GM23338 (cell line): ENCODE measurements around the gene BHLHA15. TPM values are rescaled to one million over a fixed set of nuclear protein-coding genes. Genes with fewer than 3 reads are reported as not detected.

Experiments
- ATAC-seq: fragments of 200-7000 bp; cut with Tn5 transposase; 3 replicates; pipeline ENCODE4 v1.9.1; 2020
- DNase-seq: peaks from one replicate; pipeline ENCODE4 v3.0.0-alpha.2; 2015; ENCODE audit warnings: low spot score
- H2AFZ ChIP-seq: fragments of 200-600 bp; sonication (generic); 2 replicates; pipeline ENCODE4 v1.8.0; 2016; ENCODE audit warnings: antibody characterized with exemption, mild to moderate bottlenecking, moderate library complexity
- H3F3A ChIP-seq: fragments of 200-600 bp; sonication (generic); replicated peaks from 2 replicates; pipeline ENCODE4 v1.8.0; 2017; ENCODE audit warnings: antibody characterized with exemption, mixed run types, low read depth
- H3K27ac ChIP-seq: fragments of 200-600 bp; sonication (generic); 2 replicates; pipeline ENCODE4 v1.6.1; 2016; ENCODE audit warnings: low read depth
- H3K27me3 ChIP-seq: fragments of 200-600 bp; sonication (generic); 2 replicates; pipeline ENCODE4 v1.8.0; 2016; ENCODE audit warnings: mild to moderate bottlenecking, mixed run types, moderate library complexity; ENCODE audit not compliant: insufficient read depth
- H3K36me3 ChIP-seq: fragments of 200-600 bp; sonication (generic); 2 replicates; pipeline ENCODE4 v1.8.0; 2016; ENCODE audit warnings: mild to moderate bottlenecking; ENCODE audit not compliant: insufficient read depth
- H3K4me1 ChIP-seq: fragments of 200-600 bp; sonication (generic); 2 replicates; pipeline ENCODE4 v1.8.0; 2016; ENCODE audit warnings: mild to moderate bottlenecking, moderate library complexity; ENCODE audit not compliant: insufficient read depth
- H3K4me2 ChIP-seq: fragments of 200-600 bp; sonication (generic); 2 replicates; pipeline ENCODE4 v1.7.1; 2017; ENCODE audit warnings: mixed run types
- H3K4me3 ChIP-seq: fragments of 200-600 bp; sonication (generic); 2 replicates; pipeline ENCODE4 v1.6.1; 2016; ENCODE audit warnings: mixed run types
- H3K79me2 ChIP-seq: fragments of 200-600 bp; sonication (generic); replicated peaks from 2 replicates; pipeline ENCODE4 v1.8.0; 2017; ENCODE audit warnings: mild to moderate bottlenecking; ENCODE audit not compliant: insufficient read depth
- H3K9me2 ChIP-seq: fragments of 200-600 bp; sonication (generic); 2 replicates; pipeline ENCODE4 v1.8.0; 2017; ENCODE audit not compliant: insufficient read depth
- H4K20me1 ChIP-seq: fragments of 200-600 bp; sonication (generic); replicated peaks from 2 replicates; pipeline ENCODE4 v1.8.0; 2017; ENCODE audit warnings: mild to moderate bottlenecking; ENCODE audit not compliant: insufficient read depth
- H3K27ac Mint-ChIP-seq: 2 replicates; pipeline ENCODE4 v1.8.0; 2020; ENCODE audit warnings: inconsistent platforms, mild to moderate bottlenecking, moderate library complexity, mixed read lengths
- H3K27me3 Mint-ChIP-seq: 3 replicates; pipeline ENCODE4 v1.8.0; 2022; ENCODE audit warnings: low read depth, mild to moderate bottlenecking, moderate library complexity, mixed read lengths, inconsistent platforms; ENCODE audit not compliant: insufficient read depth, poor library complexity
- H3K36me3 Mint-ChIP-seq: 3 replicates; pipeline ENCODE4 v1.8.0; 2021; ENCODE audit warnings: low read depth, mild to moderate bottlenecking, inconsistent platforms, moderate library complexity, mixed read lengths
- H3K4me1 Mint-ChIP-seq: 3 replicates; pipeline ENCODE4 v1.8.0; 2020; ENCODE audit warnings: mild to moderate bottlenecking, inconsistent platforms, mixed read lengths
- H3K4me3 Mint-ChIP-seq: 3 replicates; pipeline ENCODE4 v1.8.0; 2021; ENCODE audit warnings: moderate library complexity, mild to moderate bottlenecking, inconsistent platforms, mixed read lengths
- H3K9me3 Mint-ChIP-seq: 3 replicates; pipeline ENCODE4 v1.8.0; 2020; ENCODE audit warnings: moderate library complexity, mild to moderate bottlenecking, inconsistent platforms, mixed read lengths
- ZNF331 ChIP-seq: fragments of 250-450 bp; sonication (Bioruptor Pico); IDR thresholded peaks from 2 replicates; pipeline ENCODE4 v1.5.0; 2020; ENCODE audit warnings: low read depth, mild to moderate bottlenecking, moderate library complexity
- polyA plus RNA-seq: library from polyadenylated mRNA; unstranded; fragments of >200 nt; fragmentation: Nextera tagmentation; extraction: Ambion mirVana; gene quantifications from 2 replicates; pipeline ENCODE4 v1.2.1, GENCODE V29; 2016
- total RNA-seq: library from RNA; depleted of rRNA; stranded (reverse); fragments of >200 nt; shearing (Covaris generic); gene quantifications from 2 replicates; pipeline ENCODE4 v1.2.3, GENCODE V29; 2014; rRNA removed
- TF ChIP-seq, protein P1 (sequence below), 2 experiments: fragments of 200-600 bp in 1 of 2; sonication (generic) in 1 of 2; conservative IDR thresholded peaks; 2 replicates each; pipeline versions ENCODE4 v1.5.1 to v1.6.1; 2016 to 2017; ENCODE audit warnings: antibody characterized with exemption in 2 of 2, low read depth in 2 of 2, mild to moderate bottlenecking in 2 of 2, moderate library complexity in 1 of 2

The BHLHA15 gene
- total and polyA plus RNA-seq, 2 experiments from 2014 or later, result 1.4 to 8.3 TPM

DNA sequence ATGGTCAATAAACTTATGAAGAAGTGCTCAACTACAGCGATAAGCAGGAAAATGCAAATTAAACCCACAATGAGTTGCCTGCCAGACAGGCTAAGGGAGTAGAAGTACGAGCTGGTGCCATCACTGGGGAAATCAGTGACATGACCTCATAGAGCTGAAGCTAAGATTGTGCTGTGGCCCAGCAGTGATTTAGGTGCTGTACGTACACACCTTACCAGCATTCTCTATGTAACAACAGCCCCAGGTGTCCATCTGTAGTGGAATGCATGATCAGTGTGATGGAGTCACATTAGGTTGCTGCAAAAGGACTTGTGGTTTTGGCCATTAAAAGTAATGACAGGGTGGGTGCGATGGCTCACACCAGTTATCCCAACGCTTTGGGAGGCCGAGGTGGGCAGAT is 46.5 kb downstream of the BHLHA15 start:
- DNase-seq (no peak), ATAC-seq (no peak)
- Mint-ChIP-seq H3K27ac (no peak overlapping the region), H3K36me3 (peaks cover 6% of the 10 kb centered on the region; the same call in 1 of the 3 replicates), H3K4me3 (no peak overlapping the region), H3K4me1 (peaks cover 5% of the 10 kb centered on the region; the same call in 2 of the 3 replicates), H3K27me3 (peaks cover 2% of the 10 kb centered on the region), H3K9me3 (0 out of 3 replicates have a peak, but pooled peaks cover 8% of the 10 kb centered on the region)
- peaks cover 6% of the 10 kb centered on the region for H4K20me1 ChIP-seq
- H3K27ac ChIP-seq, result no peak overlapping the region
- TF ChIP-seq, protein P1, sequence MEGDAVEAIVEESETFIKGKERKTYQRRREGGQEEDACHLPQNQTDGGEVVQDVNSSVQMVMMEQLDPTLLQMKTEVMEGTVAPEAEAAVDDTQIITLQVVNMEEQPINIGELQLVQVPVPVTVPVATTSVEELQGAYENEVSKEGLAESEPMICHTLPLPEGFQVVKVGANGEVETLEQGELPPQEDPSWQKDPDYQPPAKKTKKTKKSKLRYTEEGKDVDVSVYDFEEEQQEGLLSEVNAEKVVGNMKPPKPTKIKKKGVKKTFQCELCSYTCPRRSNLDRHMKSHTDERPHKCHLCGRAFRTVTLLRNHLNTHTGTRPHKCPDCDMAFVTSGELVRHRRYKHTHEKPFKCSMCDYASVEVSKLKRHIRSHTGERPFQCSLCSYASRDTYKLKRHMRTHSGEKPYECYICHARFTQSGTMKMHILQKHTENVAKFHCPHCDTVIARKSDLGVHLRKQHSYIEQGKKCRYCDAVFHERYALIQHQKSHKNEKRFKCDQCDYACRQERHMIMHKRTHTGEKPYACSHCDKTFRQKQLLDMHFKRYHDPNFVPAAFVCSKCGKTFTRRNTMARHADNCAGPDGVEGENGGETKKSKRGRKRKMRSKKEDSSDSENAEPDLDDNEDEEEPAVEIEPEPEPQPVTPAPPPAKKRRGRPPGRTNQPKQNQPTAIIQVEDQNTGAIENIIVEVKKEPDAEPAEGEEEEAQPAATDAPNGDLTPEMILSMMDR (conservative IDR thresholded peaks at IDR 0.05; ENCODE audit: low read depth in 2 of 2), result no peak
- no peak for TF ChIP-seq ZNF331 (CRISPR knock-in tag)
- no peak overlapping the region for H3K4me2 ChIP-seq
- H3K79me2 ChIP-seq, result peaks cover 9% of the 10 kb centered on the region
- no peak overlapping the region for H3K4me3 ChIP-seq
- H3K9me2 ChIP-seq, result no peaks in the 10 kb centered on the region
- no peaks in the 10 kb centered on the region for H3K36me3 ChIP-seq
- H3F3A ChIP-seq, result no peaks in the 10 kb centered on the region
- H3K4me1 ChIP-seq, result 0 out of 2 replicates have a peak, but pooled peaks cover 5% of the 10 kb centered on the region
- H2AFZ ChIP-seq, result no peak overlapping the region
- H3K27me3 ChIP-seq, result no peaks in the 10 kb centered on the region

Other genes with a start within 250 kb of the BHLHA15 start
- not detected in 2 replicates for gene OCM2, start 221.2 kb upstream of the BHLHA15 start, total RNA-seq
- gene OCM2, start 221.2 kb upstream of the BHLHA15 start, polyA plus RNA-seq, result not detected in 2 replicates
- gene LMTK2, start 104.6 kb upstream of the BHLHA15 start, total RNA-seq, result 26.8 and 30.8 TPM in 2 replicates
- gene LMTK2, start 104.6 kb upstream of the BHLHA15 start, polyA plus RNA-seq, result 6.1 and 6.5 TPM in 2 replicates
- 8.3 and 24.4 TPM in 2 replicates for gene TECPR1, start 40.8 kb downstream of the BHLHA15 start, total RNA-seq
- 4.4 and 4.6 TPM in 2 replicates for gene TECPR1, start 40.8 kb downstream of the BHLHA15 start, polyA plus RNA-seq
- 21.7 and 25.2 TPM in 2 replicates for gene BRI3, start 70.2 kb downstream of the BHLHA15 start, total RNA-seq
- 66.1 and 141 TPM in 2 replicates for gene BRI3, start 70.2 kb downstream of the BHLHA15 start, polyA plus RNA-seq
- gene BAIAP2L1, start 189.7 kb downstream of the BHLHA15 start, total RNA-seq, result 37.2 and 38.3 TPM in 2 replicates
- gene BAIAP2L1, start 189.7 kb downstream of the BHLHA15 start, polyA plus RNA-seq, result 23.8 and 24.1 TPM in 2 replicates